ENCODE measurements around the gene INS.
A peak's percentile ranks its signal among the peaks of the same experiment; 100 is the strongest.

Gene INS

GRCh38 chr11:2164081-2164480 is 3.1 kb upstream of the INS start:
- no peak for DNase-seq

GRCh38 chr11:2163428-2163978 is 2.5 kb upstream of the INS start:
- no peak for DNase-seq

DNA sequence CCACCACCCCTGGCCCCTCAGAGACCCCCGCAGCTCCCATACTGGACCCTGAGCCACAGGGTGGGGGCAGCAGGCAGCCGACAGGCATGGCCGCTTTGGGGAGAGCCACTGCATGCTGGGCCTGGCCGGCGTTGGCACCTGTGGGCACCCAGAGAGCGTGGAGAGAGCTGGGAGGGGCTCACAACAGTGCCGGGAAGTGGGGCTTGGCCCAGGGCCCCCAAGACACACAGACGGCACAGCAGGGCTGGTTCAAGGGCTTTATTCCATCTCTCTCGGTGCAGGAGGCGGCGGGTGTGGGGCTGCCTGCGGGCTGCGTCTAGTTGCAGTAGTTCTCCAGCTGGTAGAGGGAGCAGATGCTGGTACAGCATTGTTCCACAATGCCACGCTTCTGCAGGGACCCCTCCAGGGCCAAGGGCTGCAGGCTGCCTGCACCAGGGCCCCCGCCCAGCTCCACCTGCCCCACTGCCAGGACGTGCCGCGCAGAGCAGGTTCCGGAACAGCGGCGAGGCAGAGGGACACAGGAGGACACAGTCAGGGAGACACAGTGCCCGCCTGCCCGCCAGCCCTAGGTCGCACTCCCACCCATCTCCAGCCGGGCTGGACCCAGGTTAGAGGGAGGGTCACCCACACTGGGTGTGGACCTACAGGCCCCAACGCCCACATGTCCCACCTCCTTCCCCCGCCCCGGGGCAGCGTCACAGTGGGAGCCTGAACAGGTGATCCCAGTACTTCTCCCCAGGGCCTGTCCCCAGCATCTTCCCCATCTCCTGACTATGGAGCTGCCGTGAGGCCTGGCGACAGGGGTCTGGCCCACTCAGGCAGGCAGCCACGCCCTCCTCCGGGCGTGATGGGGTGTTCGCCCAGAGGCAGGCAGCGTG is 1.2 kb downstream of the INS start:
- no peak for DNase-seq

DNA sequence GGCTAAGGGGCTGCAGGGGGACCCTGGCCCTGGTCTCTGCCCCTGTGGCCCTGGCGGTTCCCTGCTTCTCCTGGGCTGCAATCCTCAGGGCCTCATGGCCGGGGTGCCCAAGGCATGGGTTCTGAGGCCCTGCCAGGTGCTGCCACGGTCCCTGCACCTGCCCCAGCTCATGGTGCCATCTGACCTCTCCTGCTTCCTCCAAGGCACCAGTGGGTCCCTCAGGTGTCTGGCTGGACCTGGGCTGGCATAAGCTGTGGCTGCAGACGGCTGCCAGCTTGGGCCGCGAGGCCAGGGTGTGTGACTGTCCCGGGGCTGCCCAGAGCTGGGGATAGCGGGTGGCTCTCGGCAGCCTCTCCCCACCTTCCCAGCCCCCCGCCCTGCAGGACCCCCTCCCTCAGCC is 2.0 kb downstream of the INS start:
- no peak for DNase-seq

DNA sequence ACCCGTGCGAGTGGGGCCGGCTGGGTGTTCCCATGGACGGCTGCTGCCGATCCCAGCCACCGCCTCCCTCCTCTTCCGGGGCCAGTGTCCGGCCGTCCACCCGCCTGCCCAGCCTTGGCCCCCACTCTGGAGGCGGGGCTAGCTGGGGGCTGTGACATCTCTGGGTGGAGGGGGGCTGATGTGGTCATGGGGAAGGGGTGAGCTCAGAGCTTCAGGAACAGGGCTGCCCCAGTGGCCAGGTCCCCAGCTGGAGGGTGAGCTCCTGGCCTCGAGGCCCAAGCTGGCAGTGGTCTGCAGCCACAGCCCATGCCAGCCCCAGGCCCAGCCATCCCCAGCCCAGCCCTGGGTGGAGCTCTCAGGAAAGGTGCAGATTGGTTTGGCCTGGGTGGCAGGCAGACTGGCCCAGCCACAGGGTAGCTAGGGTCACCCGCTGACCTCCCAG is 2.7 kb downstream of the INS start:
- DNase-seq = no peak

DNA sequence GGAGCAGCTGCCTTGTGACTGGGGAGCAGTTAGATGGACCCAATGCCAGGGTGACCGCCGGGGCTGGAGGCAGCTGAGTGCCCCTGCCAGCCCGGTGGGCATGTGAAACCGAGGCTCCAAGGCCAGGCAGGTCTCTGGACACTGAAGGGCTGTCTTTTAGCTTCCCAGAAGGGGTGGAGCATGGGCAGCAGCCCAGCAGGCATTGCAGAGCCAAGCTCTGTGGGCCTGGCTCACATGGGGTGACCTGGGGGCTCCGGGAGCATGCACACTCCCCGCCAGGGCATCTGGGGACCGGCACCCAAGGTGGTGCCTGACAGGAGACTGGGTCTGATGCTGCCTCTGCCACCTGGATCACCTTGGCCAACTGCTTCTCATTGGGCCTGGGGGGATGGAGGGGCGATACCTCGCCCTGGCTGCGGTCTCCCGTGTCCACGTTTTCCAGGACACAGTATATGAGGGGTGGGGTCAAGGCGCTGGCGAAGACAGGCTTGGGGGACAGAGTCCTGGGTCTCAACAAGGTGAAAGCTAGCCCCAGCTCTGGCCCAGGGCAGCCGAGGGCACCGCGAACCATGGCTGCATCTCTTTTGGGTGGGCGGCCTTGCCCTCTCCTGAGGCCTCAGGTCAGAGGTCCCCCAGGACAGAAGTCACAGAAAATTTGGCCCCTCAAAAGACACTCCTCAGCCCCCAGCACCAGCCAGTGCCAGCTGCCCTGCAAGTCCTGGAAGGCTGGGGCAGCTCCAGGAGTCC is 3.5 kb downstream of the INS start:
- DNase-seq = no peak

DNA sequence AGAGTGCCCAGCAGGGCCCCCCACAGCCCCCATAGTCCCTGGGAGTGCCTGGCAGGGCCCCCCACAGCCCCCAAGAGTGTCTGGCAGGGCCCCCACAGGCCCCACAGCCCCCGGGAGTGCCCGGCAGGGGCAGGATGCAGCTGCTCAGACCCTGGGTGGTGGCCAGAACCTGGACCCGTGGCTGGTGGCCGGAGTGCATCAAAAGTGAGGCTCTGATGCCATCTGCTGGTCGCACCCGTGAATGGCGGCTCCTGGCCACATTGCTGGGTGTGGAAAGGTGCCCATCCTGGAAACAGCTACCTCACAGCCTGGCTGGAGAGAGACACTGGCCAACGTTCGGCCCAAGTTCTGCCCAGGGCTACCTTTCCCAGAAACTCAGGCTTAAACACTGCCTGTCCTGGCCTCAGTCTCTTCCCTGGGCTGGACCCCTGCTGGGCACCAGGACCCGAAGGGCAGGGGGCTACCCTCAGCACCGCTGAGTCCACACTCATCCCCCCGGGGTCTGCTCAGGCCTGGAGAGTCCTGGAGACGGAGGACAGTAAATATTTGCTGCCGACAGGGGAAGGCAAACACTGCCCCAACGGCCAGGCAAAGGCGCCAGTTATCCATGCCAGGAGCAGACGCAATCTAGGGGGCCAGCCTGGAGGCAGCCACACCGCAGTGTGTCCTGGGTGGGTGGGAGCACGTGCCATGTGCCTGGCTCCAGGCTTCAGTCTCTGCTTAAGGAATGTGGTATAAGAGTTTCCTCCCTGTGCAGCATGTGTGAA is 4.4 kb downstream of the INS start:
- peak; percentile 43 for DNase-seq

- no peak for DNase-seq
Measured at GRCh38 chr11:2155511-2155910, 5.5 kb downstream of the INS start.

GRCh38 chr11:2154889-2155288 is 6.1 kb downstream of the INS start:
- no peak for DNase-seq

DNA sequence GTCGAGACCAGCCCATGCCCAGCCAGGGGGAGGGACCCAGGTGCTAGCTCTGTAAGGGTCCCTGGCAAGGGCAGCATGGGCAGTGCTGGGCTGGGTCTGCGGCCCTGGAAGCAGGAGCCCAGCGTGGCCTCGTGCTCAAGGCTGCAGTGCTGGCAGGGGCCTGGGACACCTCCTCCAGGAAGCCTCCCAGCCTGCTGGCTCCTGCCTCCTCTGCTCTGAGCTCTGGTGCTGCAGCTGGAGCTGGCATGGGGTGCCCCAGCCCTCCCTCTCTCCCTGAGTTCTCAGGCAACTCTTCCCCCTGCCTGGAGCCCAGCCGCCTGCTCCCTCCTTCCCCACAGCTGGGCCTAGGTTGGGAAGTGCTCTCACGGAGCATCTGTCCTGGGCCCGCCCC is 6.8 kb downstream of the INS start:
- no peak for DNase-seq

- DNase-seq = no peak
Measured at GRCh38 chr11:2153581-2154194, 7.3 kb downstream of the INS start.

DNA sequence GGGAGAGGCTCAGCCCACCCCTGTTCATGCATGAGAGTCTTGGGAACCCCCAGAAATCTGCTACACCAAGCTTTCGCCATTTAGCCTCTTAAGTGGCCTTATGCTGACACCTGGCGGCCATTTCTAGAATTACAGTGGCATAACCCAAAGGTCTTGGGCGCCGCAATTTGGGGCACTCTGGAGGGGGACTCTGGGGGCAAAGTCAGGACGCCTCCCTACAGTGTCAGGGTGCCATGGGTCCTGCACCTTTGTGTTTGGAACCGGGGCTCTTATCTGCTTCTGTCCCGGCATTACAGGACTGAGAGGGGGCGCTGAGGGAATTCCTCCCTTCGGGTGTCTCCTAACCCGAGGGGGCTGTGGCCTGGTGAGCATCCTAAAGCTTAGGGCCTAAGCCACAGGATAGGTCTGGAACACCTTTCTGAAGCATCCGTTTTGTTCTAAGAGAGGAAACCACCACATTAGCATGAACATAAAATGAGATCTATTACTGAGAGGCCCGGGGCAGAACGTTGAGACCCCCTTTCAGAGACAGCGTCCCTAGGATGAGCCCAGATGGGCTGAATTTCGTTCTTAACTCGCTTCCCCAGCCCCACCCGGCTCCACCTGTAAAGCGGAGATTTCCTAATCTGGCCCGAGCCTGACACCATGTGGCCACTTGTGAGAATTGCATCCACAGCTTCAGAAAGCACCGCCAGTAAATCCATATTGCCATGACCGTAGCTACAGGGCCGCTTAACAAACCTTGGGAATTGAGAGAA is 9.3 kb downstream of the INS start:
- peak; percentile 76 for DNase-seq

DNA sequence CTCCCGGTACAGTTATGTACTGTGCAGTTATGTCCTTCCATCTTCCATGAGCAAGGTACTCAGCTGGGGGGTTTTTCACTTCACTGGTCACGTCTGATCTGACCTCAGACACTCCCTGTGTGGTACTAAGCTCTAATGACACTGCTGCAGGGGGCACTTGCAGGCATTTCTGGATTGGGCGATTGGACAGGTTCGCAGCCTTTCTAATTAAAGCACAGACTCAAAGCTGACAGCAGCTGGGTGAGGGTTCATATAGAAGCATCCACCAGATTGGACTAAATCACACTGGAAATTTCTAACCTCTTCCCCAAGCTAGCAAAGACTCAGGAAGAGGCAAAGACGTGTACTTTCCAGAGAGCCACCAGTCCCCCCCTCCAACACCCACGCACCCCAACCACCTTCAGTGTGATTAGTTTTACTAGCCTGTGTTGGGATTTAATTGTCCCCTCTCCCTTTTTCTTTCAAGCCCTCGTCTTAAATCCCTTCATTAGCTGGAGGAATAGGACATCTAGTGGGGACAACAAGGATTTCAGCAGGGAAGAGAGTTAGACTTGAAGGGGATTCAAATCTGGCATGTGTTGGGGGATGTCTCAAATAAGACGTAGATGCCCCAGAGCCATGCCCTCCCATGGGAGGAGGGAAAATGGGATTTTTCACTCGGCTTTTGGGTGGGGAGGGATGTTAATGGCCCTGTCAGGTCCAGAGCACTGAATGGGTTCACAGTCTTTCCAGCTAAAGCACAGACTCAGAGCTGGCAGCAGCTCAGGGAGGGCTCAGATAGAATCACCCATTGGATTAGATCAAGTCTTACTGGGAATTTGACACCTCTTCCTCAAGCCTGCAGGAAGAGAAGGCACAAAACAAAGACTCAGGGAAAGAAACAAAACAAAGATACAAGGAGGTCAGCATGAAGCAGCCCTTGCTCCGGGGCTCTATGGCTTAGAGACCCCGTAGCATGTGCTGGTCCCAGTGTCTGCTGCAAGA is 10.9 kb downstream of the INS start:
- DNase-seq = no peak

DNA sequence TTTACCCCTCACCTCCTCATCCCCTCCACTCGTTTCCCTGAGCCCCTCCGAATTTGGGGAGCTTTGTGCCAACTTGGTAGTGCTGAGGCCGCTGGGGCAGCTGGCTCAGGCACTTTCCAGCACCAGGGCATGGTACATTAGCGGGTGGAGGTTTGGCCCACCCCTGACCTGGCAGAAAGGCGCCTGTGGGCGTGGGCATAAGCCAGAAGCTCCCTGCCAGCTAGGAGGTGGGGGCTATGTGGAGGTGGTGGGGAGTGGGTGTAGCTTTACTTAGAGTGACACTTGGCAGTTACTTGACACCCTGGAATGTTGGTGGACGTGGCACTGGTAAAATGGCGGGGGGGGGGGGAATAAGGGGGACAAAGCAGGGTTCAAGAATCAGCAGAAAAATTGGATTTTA is 11.5 kb downstream of the INS start:
- DNase-seq = no peak

- no peak for DNase-seq
Measured at GRCh38 chr11:2148595-2148994, 12.4 kb downstream of the INS start.

- no peak for DNase-seq
Measured at GRCh38 chr11:2147391-2147790, 13.6 kb downstream of the INS start.

- DNase-seq = no peak
Measured at GRCh38 chr11:2146051-2146450, 15.0 kb downstream of the INS start.

- no peak for DNase-seq
Measured at GRCh38 chr11:2144544-2145248, 16.3 kb downstream of the INS start.

GRCh38 chr11:2143799-2144543 is 17.0 kb downstream of the INS start:
- DNase-seq = no peak

Measured in stimulated activated CD4-positive, alpha-beta T cell treated with anti-CD3 and anti-CD28 coated beads, Interleukin-1b, Interleukin-23, amount 100 ng/mL, for 48 hours (primary cell).